GM21381 (cell line): ENCODE results near the gene JPH2.

ENCODE experiments used
- ATAC-seq: cut with Tn5 transposase; IDR thresholded peaks from one replicate; pipeline ENCODE4 v1.9.1; 2021; ENCODE audit warnings: mild to moderate bottlenecking, moderate library complexity; ENCODE audit not compliant: unreplicated experiment

Gene JPH2

DNA sequence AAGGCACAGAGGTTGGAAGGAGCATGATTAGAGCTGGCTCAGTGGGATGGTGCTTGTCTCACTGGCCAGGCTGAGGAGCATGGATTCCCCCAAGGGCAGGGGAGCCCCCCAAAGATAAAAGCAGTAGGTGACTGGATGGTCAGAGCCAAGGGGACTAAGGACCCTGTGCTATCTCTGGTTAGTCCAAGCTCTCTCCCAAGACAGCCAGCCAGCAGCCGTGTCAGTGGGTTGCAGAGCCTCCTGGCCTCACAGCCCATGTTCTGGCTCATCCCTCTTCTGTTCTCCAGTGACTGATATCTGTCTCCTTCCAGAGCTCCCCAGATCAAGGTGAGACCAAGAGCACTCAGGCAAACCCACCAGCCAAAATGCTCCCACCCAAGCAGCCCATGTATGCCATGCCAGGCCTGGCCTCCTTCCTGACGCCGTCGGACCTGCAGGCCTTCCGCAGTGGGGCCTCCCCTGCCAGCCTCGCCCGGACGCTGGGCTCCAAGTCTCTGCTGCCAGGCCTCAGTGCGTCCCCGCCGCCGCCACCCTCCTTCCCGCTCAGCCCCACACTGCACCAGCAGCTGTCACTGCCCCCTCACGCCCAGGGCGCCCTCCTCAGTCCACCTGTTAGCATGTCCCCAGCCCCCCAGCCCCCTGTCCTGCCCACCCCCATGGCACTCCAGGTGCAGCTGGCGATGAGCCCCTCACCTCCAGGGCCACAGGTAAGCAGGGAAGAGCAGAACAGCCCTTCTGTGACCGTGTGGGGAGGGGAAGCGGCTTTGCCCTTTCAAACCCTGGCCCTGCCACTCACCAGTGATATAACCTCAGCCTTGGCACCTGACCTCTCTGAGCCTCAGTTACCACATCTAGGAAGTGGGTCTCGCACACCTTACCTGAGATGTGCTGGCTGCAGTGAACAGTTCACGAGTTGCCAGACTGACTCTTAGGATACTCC lies 121.3 kb downstream of the JPH2 start:
- ATAC-seq = no peak

GRCh38 chr20:44064501-44065400 lies 122.2 kb downstream of the JPH2 start:
- no peak for ATAC-seq
